ENCODE data around the gene ACBD4.

The ACBD4 gene

DNA sequence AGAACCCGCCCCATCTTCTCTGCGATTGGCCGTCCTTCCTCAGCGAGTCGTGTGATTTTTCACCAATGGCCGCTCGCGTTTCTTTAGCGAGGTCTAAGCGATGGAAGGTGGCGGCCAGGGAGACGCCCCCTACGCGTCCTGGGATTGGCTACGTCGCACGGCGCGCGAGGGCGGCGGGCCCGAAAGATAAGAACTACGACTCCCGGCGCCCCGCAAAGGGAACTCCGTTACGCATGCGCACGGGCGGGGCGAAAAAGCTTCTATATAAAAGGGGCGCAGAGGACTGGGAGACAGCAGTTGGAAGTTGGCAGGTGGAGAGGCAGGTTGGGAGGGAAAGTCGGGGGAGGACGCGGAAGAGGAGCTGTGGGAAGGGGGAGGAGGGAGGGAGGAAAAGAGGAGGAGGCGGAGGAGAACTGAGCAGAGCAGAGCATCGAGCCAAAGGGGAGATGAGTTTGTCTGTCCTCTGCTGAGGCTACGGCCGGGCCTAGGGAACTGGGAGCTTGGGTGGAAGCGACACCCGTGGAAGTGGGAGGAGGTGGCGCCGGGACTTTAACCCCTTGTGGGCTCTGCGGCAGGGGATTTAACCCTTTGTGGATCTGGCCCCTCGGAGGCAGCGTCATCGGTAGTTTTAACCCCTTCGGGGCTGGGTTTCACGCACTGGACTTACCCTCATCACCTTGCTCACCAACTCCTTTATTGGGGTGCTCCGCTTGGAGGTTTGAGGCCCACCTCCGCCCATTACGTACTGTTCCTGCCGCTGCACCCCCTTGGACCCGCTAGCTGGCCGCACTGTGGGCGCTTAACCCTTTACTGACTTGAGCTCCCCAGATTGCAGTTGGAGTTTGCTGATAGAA, 12.9 kb downstream of the ACBD4 start, which contains the start of gene HEXIM1:
Gene HEXIM1, plus strand, starts transcription at position 293 of the 854 bp plus-strand sequence. CDS start 716 bp downstream, outside the sequence.
- peak within 1 kb of the TSS; percentile 83 for H3K4me3 ChIP-seq (ENCODE audit: low read depth, low read length)
- DNase-seq (ENCODE audit: low read depth), result peak; percentile 99

DNA sequence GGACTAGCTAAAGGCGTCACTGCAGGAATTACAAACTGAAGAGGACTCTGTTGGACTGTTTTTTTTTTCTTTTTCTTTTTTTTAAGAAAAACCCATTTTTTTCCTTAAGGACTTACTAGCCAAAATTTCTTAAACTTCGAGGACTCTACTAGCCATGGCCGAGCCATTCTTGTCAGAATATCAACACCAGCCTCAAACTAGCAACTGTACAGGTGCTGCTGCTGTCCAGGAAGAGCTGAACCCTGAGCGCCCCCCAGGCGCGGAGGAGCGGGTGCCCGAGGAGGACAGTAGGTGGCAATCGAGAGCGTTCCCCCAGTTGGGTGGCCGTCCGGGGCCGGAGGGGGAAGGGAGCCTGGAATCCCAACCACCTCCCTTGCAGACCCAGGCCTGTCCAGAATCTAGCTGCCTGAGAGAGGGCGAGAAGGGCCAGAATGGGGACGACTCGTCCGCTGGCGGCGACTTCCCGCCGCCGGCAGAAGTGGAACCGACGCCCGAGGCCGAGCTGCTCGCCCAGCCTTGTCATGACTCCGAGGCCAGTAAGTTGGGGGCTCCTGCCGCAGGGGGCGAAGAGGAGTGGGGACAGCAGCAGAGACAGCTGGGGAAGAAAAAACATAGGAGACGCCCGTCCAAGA, 13.7 kb downstream of the ACBD4 start:
- peak overlapping the region; percentile 83 for H3K4me3 ChIP-seq (ENCODE audit: low read depth, low read length)
- DNase-seq (ENCODE audit: low read depth), result no peak

DNA sequence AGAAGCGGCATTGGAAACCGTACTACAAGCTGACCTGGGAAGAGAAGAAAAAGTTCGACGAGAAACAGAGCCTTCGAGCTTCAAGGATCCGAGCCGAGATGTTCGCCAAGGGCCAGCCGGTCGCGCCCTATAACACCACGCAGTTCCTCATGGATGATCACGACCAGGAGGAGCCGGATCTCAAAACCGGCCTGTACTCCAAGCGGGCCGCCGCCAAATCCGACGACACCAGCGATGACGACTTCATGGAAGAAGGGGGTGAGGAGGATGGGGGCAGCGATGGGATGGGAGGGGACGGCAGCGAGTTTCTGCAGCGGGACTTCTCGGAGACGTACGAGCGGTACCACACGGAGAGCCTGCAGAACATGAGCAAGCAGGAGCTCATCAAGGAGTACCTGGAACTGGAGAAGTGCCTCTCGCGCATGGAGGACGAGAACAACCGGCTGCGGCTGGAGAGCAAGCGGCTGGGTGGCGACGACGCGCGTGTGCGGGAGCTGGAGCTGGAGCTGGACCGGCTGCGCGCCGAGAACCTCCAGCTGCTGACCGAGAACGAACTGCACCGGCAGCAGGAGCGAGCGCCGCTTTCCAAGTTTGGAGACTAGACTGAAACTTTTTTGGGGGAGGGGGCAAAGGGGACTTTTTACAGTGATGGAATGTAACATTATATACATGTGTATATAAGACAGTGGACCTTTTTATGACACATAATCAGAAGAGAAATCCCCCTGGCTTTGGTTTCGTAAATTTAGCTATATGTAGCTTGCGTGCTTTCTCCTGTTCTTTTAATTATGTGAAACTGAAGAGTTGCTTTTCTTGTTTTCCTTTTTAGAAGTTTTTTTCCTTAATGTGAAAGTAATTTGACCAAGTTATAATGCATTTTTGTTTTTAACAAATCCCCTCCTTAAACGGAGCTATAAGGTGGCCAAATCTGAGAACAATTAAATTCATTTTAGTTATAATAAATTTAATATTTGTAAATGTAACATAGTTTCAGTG, 14.5 kb downstream of the ACBD4 start:
- DNase-seq (ENCODE audit: low read depth), result no peak
- peak overlapping the region; percentile 83 for H3K4me3 ChIP-seq (ENCODE audit: low read depth, low read length)

DNA sequence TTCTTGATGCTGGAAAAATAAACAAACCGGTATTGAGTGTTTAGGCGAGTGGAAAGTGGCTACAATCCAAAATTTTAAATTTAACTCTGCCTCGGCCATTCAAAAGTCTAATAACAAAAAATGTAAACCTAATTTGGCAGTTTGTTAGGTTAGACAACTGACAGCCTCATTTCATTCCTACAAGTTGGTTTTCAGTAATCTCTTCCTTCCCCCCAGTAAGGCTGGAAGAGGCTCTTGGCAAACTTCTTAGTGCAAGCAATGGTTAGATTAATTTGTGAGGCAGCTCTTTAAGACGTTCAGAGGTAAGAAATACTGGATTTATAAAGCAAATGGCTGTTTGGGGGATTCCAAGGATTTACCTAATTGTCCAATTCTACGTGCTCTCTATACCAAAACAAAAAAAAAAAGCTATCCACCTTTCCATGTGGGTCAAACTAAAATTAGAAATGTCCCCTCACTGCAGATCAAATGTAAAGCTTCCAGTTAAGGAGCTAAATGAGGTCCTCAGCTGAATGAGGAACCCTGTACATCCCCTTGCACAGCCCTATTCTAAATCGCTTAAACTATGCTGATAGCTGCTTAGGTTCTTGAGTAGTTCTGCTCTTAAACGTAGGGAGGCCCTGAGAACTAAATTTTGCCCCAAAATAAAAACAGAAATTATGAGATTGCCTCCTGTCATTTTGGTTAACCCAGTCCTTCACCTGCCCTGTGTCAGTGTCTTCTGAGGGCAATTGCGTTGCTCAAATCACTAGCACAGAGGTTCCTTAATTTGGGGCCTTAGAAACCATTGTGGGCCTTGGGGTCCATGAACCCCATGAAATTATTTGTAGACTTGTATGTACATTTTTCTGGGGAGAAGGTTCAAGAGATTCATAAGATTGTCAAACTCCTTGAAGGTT, 15.7 kb downstream of the ACBD4 start:
- peak overlapping the region; percentile 83 for H3K4me3 ChIP-seq (ENCODE audit: low read depth, low read length)
- no peak for DNase-seq (ENCODE audit: low read depth)

DNA sequence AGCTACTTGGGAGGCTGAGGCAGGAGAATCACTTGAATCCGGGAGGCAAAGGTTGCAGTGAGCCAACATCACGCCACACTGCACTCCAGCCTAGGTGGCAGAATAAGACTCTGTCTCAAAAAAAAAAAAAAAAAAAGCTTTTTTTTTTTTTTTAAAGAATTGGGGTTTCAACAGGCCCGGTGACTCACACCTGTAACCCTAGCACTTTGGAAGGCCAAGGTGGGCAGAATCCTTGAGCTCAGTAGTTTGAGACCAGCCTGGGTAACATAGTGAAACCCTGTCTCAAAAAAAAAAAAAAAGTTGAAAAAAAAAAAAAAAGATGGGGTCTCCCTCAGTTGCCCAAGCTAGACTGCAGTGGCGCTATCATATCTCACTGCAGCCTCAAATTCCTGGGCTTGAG, 19.5 kb downstream of the ACBD4 start:
- no peak overlapping the region for H3K4me3 ChIP-seq (ENCODE audit: low read depth, low read length)

DNA sequence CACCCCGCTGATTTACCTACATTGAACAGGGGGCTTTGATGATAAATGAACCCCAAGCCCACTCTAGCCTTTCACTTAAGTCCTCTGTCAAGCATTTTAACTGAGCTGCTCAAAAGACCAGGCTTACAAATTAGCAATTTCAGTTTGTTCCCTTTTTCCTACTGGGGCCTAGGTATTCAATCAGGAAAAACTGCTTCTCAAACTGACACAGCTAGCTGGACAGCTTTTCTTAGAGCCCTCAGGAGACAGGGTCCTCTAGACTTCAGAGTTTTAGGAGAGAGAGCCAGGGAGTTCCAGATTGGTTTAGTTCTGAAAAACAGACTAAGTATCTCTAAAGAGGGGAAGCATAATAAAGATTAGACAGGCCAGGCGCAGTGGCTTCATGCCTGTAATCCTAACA, 20.0 kb downstream of the ACBD4 start:
- DNase-seq (ENCODE audit: low read depth), result no peak

More for the DNA sequence above, 19.5 kb downstream of the ACBD4 start:
- DNase-seq (ENCODE audit: low read depth), result no peak

DNA sequence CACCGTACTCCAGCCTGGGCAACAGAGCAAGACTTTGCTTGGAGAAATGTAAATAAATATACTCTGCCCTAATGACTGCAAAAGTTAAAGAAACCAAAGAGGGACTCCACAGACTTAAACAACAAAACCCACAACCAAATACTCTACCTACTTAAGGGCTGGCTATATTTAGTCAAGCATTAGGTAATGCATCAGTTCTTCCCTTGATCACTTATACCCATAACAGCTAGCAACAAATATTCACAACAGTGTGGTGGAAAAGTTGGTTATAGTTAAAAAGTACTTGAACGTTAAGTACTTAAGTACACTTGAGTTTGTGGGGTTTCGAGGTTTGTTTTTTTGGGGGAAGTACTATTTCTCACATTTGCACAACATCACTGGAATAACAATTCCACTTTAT, 20.8 kb downstream of the ACBD4 start:
- no peak overlapping the region for H3K4me3 ChIP-seq (ENCODE audit: low read depth, low read length)
- DNase-seq (ENCODE audit: low read depth), result no peak

More for the DNA sequence above, 20.0 kb downstream of the ACBD4 start:
- H3K4me3 ChIP-seq (ENCODE audit: low read depth, low read length), result no peak overlapping the region

DNA sequence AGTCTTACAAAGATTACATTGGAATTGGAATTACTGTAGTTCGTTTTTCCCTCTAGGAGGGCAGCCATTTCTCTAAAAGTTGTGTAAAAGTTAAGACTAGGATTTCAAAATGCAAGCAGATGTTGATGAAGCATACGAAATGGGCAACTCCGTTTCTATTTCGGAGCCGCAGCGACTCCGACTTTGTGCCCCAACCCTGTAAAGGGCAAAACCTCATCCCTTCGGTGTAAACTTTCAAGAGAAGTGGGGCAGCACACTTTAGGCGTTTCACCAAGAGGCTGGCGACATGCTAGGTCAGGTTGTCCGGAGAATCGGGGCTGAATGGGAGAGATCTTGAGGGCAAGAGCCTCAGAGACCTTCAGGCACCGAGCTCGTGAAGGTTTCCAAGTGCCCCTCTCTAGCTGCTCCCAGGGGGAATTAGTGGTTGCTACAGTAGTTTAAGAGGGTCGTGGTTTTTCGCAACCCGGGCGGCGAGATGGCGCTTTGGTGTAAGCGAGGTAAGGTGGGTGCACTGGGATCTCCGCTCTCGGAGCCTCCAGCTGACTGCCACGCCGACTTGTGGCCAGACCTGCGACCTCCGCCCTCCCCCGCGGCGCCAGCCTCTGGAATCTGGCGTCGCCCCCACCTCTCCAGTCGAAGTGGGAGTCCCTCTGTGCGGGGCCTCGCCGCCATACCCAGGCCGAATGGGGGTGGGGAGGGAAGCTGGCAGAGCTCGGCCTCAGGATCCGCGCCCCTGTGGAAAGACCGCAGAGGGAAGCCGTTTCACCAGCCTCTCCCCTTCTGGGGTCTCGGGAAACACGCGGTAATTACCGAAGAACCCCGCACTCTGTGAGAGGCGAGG, 25.2 kb downstream of the ACBD4 start:
- DNase-seq (ENCODE audit: low read depth), result no peak
- peak overlapping the region; percentile 91 for H3K4me3 ChIP-seq (ENCODE audit: low read depth, low read length)

DNA sequence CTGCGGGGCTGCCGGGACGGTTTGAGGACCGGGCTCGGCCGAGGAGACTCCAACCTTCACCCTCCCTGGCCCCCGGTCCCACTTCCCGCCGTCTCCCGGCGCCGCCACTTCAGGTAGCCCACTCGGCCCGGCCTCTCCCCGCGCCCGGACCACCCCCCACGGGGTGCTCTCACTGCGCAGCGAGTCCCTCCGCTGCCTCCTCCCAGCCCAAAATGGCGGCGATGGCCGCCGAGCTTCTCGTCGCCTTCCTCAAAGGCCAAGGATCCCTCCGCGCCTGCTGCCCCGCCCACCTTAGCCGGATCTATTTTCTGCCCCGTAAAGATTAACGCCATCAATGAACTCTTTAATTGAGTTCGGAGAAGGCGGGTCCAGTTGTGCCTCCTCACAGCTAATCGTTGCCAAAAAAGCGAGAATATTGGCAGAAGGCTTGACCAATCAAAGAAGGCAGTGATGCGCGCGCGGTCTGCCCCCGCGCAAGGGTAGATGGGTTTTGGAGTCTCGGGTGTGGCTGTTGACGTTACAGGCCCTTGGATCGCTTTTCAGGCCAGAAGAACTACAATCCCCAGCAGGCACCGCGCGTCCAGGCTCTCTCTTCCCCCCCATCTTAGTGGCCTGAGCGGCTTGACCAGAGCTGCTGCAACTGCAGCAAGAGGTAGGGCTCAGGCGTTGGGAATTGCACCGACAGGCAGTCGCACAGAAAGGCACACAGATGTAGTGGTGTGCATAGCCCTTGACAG, 26.0 kb downstream of the ACBD4 start, which contains the start of gene HEXIM2:
Gene HEXIM2, plus strand, starts transcription at position 588 of the 737 bp plus-strand sequence. CDS start 919 bp downstream, outside the sequence.
- H3K4me3 ChIP-seq (ENCODE audit: low read depth, low read length), result peak within 1 kb of the TSS; percentile 91
- peak; percentile 99 for DNase-seq (ENCODE audit: low read depth)

DNA sequence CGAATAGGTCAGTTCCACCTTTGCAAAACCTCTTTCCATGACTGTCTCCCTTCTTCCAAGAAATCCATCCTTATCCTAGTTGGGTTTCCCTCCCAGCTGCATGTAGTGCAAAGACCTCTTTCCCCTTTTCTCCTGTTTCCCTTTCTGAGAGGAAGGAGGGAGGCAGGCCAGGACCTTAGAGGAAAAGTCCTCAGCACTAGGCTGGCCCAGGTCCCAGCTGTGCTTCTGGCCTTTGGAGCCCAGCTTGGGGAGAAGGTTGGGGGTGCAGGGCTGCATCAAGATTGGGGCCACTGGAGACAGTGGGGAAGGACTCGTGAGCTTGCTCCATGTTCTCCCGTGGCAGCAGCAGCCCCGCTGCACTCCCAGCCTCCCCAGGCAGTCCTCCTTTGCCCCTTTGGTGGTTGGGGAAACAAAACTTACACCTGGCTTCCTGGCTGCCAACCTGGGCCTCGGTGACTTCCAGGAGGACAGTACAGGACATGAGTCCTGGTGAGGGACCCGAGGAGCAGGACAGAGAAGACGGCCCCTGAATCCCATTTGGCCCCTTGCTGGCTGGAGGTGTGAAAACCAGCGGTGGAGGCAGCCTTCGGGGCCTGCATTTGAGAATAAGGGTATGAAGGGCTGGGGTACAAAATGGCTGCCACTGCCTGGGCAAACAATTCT, 26.7 kb downstream of the ACBD4 start:
- peak overlapping the region; percentile 42 for H3K4me3 ChIP-seq (ENCODE audit: low read depth, low read length)
- DNase-seq (ENCODE audit: low read depth), result no peak

DNA sequence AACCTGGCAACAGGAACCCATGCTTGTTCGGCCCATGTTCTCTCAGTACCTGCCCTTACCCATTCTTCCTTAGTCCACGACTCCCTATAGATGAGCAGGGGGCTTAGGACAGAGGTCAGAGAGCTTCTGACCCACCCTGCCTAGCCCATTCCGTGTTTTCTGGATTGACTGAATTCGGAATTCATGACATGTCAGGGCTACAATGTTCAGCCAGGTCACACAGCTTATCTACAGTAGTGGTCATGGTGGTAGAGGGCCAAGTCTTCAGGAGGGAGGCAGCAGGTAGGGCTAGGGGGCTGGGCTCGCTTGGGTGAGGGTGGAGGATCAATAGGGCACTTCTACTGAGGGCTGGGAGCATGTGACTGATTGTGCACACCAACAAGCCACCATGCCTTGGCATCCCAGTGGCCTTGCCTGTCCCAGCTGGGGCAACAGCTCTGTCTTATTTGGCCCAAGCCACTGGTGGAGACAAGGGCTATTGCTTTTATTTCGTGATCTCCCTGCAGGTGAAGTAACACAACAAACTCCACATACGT, 29.3 kb downstream of the ACBD4 start:
- H3K4me3 ChIP-seq (ENCODE audit: low read depth, low read length), result no peak overlapping the region

DNA sequence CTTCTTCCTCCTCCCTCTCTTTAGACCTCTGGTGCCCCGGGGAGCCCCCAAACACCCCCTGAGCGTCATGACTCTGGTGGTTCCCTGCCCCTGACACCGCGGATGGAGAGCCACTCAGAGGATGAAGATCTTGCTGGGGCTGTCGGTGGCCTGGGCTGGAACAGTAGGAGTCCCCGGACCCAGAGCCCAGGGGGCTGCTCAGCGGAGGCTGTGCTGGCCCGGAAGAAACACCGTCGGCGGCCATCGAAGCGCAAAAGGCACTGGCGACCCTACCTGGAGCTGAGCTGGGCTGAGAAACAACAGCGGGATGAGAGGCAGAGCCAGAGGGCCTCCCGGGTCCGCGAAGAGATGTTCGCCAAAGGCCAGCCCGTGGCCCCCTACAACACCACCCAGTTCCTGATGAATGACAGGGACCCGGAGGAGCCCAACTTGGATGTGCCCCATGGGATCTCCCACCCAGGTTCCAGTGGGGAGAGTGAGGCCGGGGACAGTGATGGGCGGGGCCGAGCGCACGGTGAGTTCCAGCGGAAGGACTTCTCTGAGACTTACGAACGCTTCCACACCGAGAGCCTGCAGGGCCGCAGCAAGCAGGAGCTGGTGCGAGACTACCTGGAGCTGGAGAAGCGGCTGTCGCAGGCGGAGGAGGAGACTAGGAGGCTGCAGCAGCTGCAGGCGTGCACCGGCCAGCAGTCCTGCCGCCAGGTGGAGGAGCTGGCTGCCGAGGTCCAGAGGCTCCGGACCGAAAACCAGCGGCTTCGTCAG, 33.7 kb downstream of the ACBD4 start:
- no peak for DNase-seq (ENCODE audit: low read depth)
- no peak overlapping the region for H3K4me3 ChIP-seq (ENCODE audit: low read depth, low read length)

More for the DNA sequence above, 29.3 kb downstream of the ACBD4 start:
- no peak for DNase-seq (ENCODE audit: low read depth)

DNA sequence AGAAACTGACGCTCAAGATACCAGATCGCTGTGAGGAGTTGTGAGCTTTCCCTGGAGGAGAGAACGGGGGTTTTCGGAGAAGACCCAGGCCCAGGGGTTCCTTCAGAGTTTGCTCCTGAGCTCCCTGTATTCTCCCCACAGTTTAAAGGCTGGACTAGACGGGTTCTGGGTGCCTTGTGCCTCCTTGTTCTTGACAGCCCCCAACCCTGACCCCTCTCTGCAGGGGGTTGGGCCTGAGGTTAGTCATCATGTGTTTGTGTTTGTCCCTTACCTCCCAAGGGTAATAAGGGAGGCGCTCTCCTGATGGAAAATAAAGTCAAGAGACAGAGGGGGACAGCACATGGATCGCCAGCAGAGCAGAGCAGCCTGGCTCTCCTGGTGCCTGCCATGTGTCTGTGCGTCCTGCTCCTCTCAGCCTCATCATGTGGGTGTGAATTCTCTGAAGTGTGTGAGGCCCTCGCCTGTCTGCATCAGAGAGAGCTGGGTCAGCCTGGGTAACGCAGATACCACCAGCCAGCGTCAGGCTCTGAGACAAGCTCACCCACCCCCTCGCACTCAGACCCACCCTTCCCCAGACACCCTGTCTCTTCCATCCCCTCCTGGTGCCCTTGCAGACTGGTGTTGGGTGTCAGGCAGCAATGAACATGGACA, 34.9 kb downstream of the ACBD4 start:
- no peak overlapping the region for H3K4me3 ChIP-seq (ENCODE audit: low read depth, low read length)
- DNase-seq (ENCODE audit: low read depth), result no peak

DNA sequence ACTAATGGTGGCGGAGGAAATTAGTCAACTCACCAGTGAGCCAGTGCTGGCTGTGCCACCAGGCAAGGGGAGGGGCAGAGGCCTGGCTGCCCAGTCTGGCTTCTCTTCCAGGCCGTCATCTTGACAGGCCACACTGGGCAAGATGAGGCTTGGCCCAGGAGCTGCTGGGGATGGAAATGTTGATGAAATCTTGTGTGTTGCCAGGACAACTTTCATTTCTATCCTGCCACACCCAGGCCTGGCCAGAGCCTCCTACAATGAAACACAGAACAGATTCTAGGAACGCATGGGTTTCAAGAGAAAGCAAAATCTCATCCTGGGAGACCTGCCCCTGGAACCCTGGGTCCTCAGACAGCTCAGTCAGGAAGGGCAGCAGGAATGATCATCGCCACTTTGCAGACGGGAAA, 35.4 kb downstream of the ACBD4 start:
- no peak for DNase-seq (ENCODE audit: low read depth)
- peak overlapping the region; percentile 11 for H3K4me3 ChIP-seq (ENCODE audit: low read depth, low read length)

All from skeletal muscle cell (primary cell).